T-cell (primary cell): Measurements from ENCODE around the gene CTBS. TPM values are rescaled to one million over a fixed set of nuclear protein-coding genes. Genes with fewer than 3 reads are reported as not detected.

ENCODE experiments used
- ATAC-seq, 4 experiments: fragments of 200-7000 bp in 3 of 4; fragments of 150-1000 bp in 1 of 4; cut with Tn5 transposase; replicated peaks in 1 of 4; 1 replicate in 3 of 4; 2 replicates in 1 of 4; pipeline ENCODE4 v1.10.0; 2021; ENCODE audit warnings: moderate library complexity in 3 of 4, mild to moderate bottlenecking in 2 of 4, moderate number of reproducible peaks in 1 of 4
- CTCF ChIA-PET, 2 donors: fragments of 300-600 bp; sonication (Branson Sonifier 250); formaldehyde crosslinking; loops; one replicate each; lab custom pipeline; 2022; ENCODE audit warnings: antibody characterized with exemption in 2 of 2; lab: Charles Lee
- POLR2A ChIA-PET, 2 donors: fragments of 300-600 bp; sonication (Branson Sonifier 250); formaldehyde crosslinking; loops; one replicate each; lab custom pipeline; 2022; ENCODE audit warnings: antibody characterized with exemption in 2 of 2; lab: Charles Lee
- DNase-seq, 35 experiments: peaks; one replicate each; pipeline versions ENCODE4 v3.0.0 to v3.0.0-alpha.2; 2013 to 2023
- H3K27ac ChIP-seq: one replicate; pipeline ENCODE4 v1.5.1; 2013; ENCODE audit warnings: low read length
- H3K27me3 ChIP-seq, 2 experiments: replicated peaks in 1 of 2; 1 replicate in 1 of 2; 2 replicates in 1 of 2; pipeline versions ENCODE4 v1.6.1 to v1.7.0; 2013; ENCODE audit warnings: low read length in 1 of 2, mixed read lengths in 1 of 2; ENCODE audit not compliant: control insufficient read depth in 2 of 2, insufficient read depth in 2 of 2; ENCODE audit errors: extremely low read depth in 1 of 2
- H3K36me3 ChIP-seq, 2 donors: 1 replicate in 1 of 2; 2 replicates in 1 of 2; pipeline versions ENCODE4 v1.6.1 to v1.7.0; 2013; ENCODE audit warnings: low read length in 1 of 2; ENCODE audit not compliant: control insufficient read depth in 2 of 2, insufficient read depth in 1 of 2; ENCODE audit errors: extremely low read depth in 1 of 2
- H3K4me1 ChIP-seq, 2 experiments: 1 replicate in 1 of 2; 2 replicates in 1 of 2; pipeline versions ENCODE4 v1.6.1 to v1.7.0; 2013; ENCODE audit warnings: low read length in 2 of 2, mixed read lengths in 1 of 2; ENCODE audit not compliant: insufficient read depth in 2 of 2, control insufficient read depth in 1 of 2; ENCODE audit errors: extremely low read depth in 1 of 2
- H3K4me3 ChIP-seq, 2 donors: 1 replicate in 1 of 2; 2 replicates in 1 of 2; pipeline versions ENCODE4 v1.5.1 to v1.7.0; 2013; ENCODE audit warnings: mild to moderate bottlenecking in 2 of 2, low read length in 1 of 2, moderate library complexity in 1 of 2; ENCODE audit not compliant: control insufficient read depth in 1 of 2; ENCODE audit errors: extremely low read depth in 1 of 2
- H3K9me3 ChIP-seq: 2 replicates; pipeline ENCODE4 v1.7.0; 2013
- H3K27ac Mint-ChIP-seq, 2 donors: one replicate each; pipeline ENCODE4 v1.8.0; 2020 to 2021; ENCODE audit warnings: mild to moderate bottlenecking in 2 of 2, mixed read lengths in 2 of 2
- H3K27me3 Mint-ChIP-seq, 2 donors: one replicate each; pipeline ENCODE4 v1.8.0; 2021 to 2022; ENCODE audit warnings: mixed read lengths in 2 of 2
- H3K36me3 Mint-ChIP-seq: one replicate; pipeline ENCODE4 v1.8.0; 2021; ENCODE audit warnings: mixed read lengths
- H3K4me1 Mint-ChIP-seq, 3 donors: one replicate each; pipeline ENCODE4 v1.8.0; 2020 to 2022; ENCODE audit warnings: mixed read lengths in 3 of 3, mild to moderate bottlenecking in 1 of 3
- H3K4me3 Mint-ChIP-seq, 3 donors: one replicate each; pipeline ENCODE4 v1.8.0; 2020 to 2022; ENCODE audit warnings: mild to moderate bottlenecking in 3 of 3, mixed read lengths in 3 of 3, moderate library complexity in 3 of 3
- H3K9me3 Mint-ChIP-seq, 3 donors: one replicate each; pipeline ENCODE4 v1.8.0; 2020 to 2022; ENCODE audit warnings: mixed read lengths in 3 of 3
- WGBS: methylation state at CpG from one replicate; pipeline ENCODE4 v1.1.5; 2013; ENCODE audit warnings: missing lambda C conversion rate; ENCODE audit not compliant: insufficient coverage; 5-methylcytosine and 5-hydroxymethylcytosine counted together
- total RNA-seq, 35 experiments: library from RNA in 6 of 35; stranded (reverse) in 6 of 35; fragments of 120-200 nt in 1 of 35; gene quantifications; one replicate each; pipeline versions ENCODE4 v1.2.1 to v1.2.4 and lab custom pipeline; 2013 to 2026

Gene CTBS
- total RNA-seq, 5 donors from 2014 or later (not counting 1 experiment from before 2014, with no cell fraction given) = 14.8 to 20.3 (median 16.4) TPM

DNA sequence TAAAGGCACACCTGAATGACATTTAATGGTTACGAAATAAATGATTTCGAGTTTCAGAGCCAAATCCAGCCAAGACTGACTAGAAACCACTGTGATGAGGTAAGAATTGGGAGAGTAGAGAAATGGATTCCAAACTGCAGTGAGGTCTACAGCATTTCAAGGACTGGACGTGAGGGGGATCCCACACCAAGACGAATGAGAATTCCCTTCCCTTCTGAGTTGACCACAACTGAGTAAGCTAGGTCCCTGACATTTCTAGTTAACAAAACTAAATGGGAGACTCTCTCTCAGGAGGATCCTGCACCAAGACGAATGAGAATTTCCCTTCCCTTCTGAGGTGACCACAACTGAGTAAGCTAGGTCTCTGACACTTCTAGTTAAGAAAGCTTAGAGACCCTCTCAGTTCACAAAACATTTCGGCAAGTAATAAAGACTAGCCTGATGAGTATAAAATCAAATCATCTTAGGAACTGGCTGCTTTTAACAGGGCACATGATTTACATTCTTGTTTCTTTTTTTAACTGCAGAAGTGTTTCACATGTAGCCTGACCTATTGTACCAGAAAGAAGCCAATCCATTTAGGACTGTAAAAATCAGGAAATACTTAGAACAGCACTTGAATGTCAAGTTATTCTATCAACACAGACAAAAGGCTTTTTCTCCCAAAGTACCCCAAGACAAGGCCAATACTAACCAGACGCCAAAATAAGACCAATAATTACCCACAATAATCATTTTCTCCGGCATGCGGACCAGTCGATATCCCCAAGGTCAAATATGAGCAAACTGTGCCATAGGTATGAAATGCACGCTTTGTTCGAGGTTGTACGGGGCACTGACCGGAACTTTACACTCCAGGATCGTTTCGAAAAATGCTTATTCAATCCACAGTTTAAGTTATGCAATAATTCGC is 69.4 kb downstream of the CTBS start:
- Histone ChIP-seq H3K27me3 (no peaks in the 10 kb centered on the region), H3K9me3 (no peaks in the 10 kb centered on the region), H3K4me1 (peaks cover 9 to 27% of the 10 kb centered on the region in 2 experiments), H3K36me3 (peaks cover 0 to 3% of the 10 kb centered on the region in 2 donors), H3K4me3 (peak overlapping the region; percentile 81 to 88), H3K27ac (peak overlapping the region; percentile 59)
- Mint-ChIP-seq H3K4me1 (peaks cover 50 to 65% (median 59%) of the 10 kb centered on the region in 3 donors), H3K4me3 (peak overlapping the region; percentile 98 to 100 (median 98)), H3K27ac (peak overlapping the region; percentile 89 to 97), H3K9me3 (peaks cover 0 to 2% (median 0%) of the 10 kb centered on the region in 3 donors), H3K27me3 (no peaks in the 10 kb centered on the region), H3K36me3 (peaks cover 8% of the 10 kb centered on the region)
- POLR2A ChIA-PET = interaction anchor here (0.6 to 1.3 kb wide), 6 partner anchors 11 to 361 kb away, joined by 3 to 5 read pairs (median 3); partner anchors contain the start of gene PRKACB (in 1 of the 2)
- CTCF ChIA-PET = interaction anchor here in 1 of 2 donors (0.9 to 2.0 kb wide), 7 partner anchors 25 to 361 kb away, joined by 3 to 11 read pairs (median 4); partner anchors contain the start of genes CTBS and PRKACB
- WGBS = 0% methylated on average over 9 of the region's 17 CpGs
- DNase-seq (peak in 1 of 35 experiments; percentile 35), ATAC-seq (no peak)

- peaks cover 9 to 28% of the 10 kb centered on the region in 2 experiments for H3K4me1 ChIP-seq
- DNase-seq = no peak
- POLR2A ChIA-PET = interaction anchor here (0.7 to 1.0 kb wide), 3 partner anchors 22 to 352 kb away, joined by 3 read pairs; no protein-coding TSS in a partner anchor
- ATAC-seq = no peak
- CTCF ChIA-PET = interaction anchor here in 1 of 2 donors (0.7 kb wide), 1 partner anchor 70 kb away, joined by 3 read pairs; no protein-coding TSS in a partner anchor
- no peak overlapping the region for H3K27ac ChIP-seq
- H3K4me1 Mint-ChIP-seq = peaks cover 58 to 67% (median 64%) of the 10 kb centered on the region in 3 donors
- H3K36me3 Mint-ChIP-seq = peaks cover 5% of the 10 kb centered on the region
- H3K4me3 Mint-ChIP-seq = no peak overlapping the region
- H3K27ac Mint-ChIP-seq = peak overlapping the region in 1 of 2 donors; percentile 89
- H3K27me3 Mint-ChIP-seq = no peaks in the 10 kb centered on the region
- no peak overlapping the region for H3K4me3 ChIP-seq
- 43% methylated on average over 1 of the region's 5 CpGs for WGBS
- H3K9me3 Mint-ChIP-seq = no peaks in the 10 kb centered on the region
- H3K27me3 ChIP-seq = no peaks in the 10 kb centered on the region
- H3K9me3 ChIP-seq = no peaks in the 10 kb centered on the region
- peaks cover 0 to 20% of the 10 kb centered on the region in 2 donors for H3K36me3 ChIP-seq
Measured at GRCh38 chr1:84502927-84503326, 71.3 kb downstream of the CTBS start.

Other genes starting within 250 kb of the CTBS start
- not detected for gene DNASE2B, start 176.0 kb downstream of the CTBS start, total RNA-seq
- gene RPF1, start 95.2 kb downstream of the CTBS start, total RNA-seq = 10 to 100 TPM; 40.8 to 52.1 (median 43.6) TPM
- gene SPATA1, start 68.1 kb downstream of the CTBS start, total RNA-seq = 1 to 10 TPM in 4 of 5 donors, under 1 TPM in 1; 0.25 to 3.5 (median 2.3) TPM
- gene GNG5, start 67.9 kb downstream of the CTBS start, total RNA-seq = 10 to 100 TPM; 21.7 to 41.1 (median 34.9) TPM
- 10 to 100 TPM in 1 of 5 donors, 1 to 10 TPM in 4; 6.2 to 10.9 (median 7.7) TPM for gene SSX2IP, start 116.0 kb upstream of the CTBS start, total RNA-seq